Breast epithelium (tissue), 3 donors: ENCODE measurements around the gene HOXD9.

Source experiments
- CTCF ChIP-seq, 3 donors: fragments of 450-650 bp; IDR thresholded peaks; one replicate each; pipeline ENCODE4 v1.5.1; 2016 to 2017; ENCODE audit warnings: antibody characterized with exemption in 3 of 3, mild to moderate bottlenecking in 3 of 3, moderate library complexity in 3 of 3
- POLR2A ChIP-seq: fragments of 450-650 bp; IDR thresholded peaks from one replicate; pipeline ENCODE4 v1.6.1; 2016; ENCODE audit warnings: antibody characterized with exemption, mild to moderate bottlenecking, moderate library complexity
- POLR2AphosphoS5 ChIP-seq, 3 donors: sonication (generic); formaldehyde crosslinking; IDR thresholded peaks; one replicate each; pipeline ENCODE4 v1.6.1; 2017; ENCODE audit warnings: antibody characterized with exemption in 3 of 3

GRCh38 chr2:176083796-176084261, 38.7 kb upstream of the HOXD9 start, which contains the start of gene EVX2:
- TF ChIP-seq CTCF (IDR thresholded peaks at IDR 0.05) (no peak), POLR2AphosphoS5 (IDR thresholded peaks at IDR 0.05) (no peak), POLR2A (no peak)
